ENCODE data around the gene FGFR4. TPM values are rescaled to one million over a fixed set of nuclear protein-coding genes. Genes with fewer than 3 reads are reported as not detected.
"Not testable (repeated sequence)": the region's sequence is repeated elsewhere in the genome, so short reads cannot be mapped to it uniquely, and the experiment has no call there.

Gene FGFR4
- 1.4 TPM for total RNA-seq

DNA sequence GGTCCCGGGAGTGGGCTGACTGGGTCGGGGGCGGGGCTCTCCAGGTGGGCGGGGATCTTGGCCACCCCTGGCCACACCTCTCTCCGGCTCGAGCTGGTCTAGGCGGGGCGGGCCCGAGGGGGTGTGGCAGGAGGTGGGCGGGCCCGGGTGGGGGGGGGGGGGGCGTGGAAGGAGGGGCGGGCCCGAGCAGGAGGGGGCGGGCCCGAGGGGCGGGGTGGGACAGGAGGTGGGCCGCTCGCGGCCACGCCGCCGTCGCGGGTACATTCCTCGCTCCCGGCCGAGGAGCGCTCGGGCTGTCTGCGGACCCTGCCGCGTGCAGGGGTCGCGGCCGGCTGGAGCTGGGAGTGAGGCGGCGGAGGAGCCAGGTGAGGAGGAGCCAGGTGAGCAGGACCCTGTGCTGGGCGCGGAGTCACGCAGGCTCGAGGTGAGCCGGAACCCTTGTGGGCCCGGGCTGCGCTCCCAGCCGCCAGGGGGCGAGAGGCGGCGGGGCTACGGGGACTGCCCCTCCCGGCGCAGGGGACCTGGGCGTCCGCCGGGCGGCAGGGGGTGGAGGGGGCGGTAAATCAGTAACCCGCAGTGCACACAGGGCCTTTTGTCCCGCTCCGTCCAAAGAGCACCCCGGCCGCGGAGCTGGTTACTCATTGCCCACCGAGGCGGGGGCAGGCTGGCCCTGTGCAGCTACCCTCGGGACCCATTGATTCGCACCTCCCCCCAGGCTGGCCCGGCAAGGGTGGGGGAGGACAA is at the start of gene FGFR4:
FGFR4 (plus strand) TSS at position 262 of the 744 bp plus-strand sequence. CDS start 2,688 bp downstream, outside the sequence.
- intact Hi-C loops (cut with DNase I), result no loop called here
- DNase-seq (ENCODE audit: low spot score), result peak; percentile 77
- peak; percentile 75 for ATAC-seq

DNA sequence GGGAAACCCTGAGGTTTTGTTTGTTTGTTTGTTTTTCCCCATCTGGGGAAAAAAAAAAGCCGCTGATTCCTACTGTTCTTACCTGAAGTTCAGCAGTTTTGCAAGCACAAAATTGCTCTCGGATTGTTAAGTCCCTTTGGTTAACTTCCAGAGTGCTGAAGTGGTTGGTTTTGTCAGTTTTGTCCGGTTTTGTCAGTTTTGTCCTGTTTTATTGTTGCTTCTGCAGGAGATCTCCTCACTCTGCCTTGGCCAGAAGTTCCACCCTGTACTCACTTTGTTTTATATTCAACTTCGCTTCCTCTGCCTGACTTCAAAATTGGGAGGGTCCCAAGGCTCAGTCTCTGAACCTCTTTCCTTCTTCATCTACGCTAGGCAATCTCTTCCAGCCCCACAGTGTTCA is 49.8 kb upstream of the FGFR4 start:
- intact Hi-C loops (cut with DNase I), result no loop called here
- no peak for DNase-seq (ENCODE audit: low spot score)
- ATAC-seq, result no peak

DNA sequence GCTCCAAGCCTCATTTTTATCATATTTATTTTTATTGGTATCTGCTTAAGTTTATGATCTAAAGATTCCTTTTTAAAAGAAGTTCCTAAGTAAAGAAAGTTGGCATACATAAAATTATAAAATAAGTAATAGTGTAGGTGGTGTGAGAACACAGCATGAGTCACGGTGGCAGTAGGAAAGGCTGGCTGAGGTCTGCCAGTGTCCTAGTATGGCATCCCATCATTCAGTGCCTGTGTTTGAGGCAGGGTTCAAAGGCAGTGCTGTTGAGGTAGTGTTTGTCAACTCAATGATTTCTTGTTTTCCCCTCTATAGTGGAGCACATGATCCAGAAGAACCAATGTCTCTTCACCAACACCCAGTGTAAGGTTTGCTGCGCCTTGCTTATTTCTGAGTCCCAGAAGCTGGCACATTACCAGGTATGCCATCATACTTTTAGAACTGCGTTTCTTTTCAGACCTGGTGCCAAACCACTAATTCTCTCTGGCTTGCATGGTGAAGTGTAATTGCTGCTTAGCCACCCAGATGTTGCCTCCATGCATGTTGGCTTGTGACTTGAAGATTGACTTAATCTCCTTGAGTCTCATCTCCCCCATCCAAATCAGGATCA is 45.8 kb upstream of the FGFR4 start:
- intact Hi-C loops (cut with DNase I), result no loop called here
- no peak for DNase-seq (ENCODE audit: low spot score)
- no peak for ATAC-seq

DNA sequence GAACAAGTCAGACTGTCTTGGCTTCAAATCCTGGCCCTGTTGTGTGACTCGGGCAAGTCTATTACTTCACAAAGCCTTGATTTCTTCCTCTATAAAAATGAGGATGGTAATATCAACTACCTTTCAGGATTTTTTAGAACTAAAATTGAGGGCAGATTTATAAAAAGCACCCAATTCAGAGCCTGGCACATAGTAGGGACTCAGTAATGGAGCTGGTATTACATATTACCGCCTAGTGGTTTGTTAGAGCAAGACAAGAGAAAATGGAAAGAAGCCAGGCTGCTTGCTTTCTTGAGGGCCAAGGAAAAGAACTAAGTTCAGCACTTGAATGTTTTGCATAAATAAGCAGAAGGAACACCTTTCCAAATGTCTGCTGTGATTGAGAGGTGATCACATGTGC is 44.8 kb upstream of the FGFR4 start:
- ATAC-seq, result no peak
- DNase-seq (ENCODE audit: low spot score), result no peak
- intact Hi-C loops (cut with DNase I), result no loop called here

DNA sequence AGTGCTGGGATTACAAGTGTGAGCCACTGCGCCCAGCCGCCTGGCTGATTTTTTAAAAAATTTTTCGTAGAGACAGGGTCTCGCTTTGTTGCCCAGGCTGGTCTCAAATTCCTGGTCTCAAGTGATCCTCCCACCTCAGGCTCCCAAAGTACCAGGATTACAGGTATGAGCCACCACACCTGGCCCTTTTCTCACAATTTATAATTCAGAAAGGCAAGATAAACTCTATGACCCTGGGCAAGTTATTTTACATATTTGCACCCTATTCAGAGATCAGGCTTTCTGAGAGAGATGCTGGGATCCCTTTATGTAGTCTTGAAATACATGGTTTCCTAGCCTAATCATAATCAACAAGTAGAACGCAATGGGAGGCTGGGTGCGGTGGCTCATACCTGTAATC is 43.6 kb upstream of the FGFR4 start:
- intact Hi-C loops (cut with DNase I), result no loop called here
- ATAC-seq (no peak), DNase-seq (ENCODE audit: low spot score) (no peak)

DNA sequence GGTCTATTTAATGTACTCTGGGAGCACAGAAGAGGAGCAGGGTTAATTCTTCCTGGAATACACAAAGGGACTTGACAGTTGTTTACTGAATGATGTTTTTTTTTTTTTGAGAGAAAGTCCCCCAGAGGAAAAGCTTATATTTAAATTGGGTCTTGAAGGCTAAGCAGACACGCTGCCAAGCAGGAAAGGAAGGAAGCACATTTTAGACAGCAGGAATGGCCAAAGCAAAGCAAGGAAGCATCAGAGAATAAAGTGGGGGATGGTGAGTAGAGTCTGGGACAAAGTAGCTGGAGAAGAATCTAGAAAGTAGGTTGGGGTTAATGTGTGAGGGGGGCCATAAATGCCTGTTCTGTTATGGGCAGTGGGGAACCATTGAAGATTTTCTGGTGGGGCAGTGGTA is 42.8 kb upstream of the FGFR4 start:
- DNase-seq (ENCODE audit: low spot score) (no peak), ATAC-seq (no peak)
- intact Hi-C loops (cut with DNase I), result no loop called here

DNA sequence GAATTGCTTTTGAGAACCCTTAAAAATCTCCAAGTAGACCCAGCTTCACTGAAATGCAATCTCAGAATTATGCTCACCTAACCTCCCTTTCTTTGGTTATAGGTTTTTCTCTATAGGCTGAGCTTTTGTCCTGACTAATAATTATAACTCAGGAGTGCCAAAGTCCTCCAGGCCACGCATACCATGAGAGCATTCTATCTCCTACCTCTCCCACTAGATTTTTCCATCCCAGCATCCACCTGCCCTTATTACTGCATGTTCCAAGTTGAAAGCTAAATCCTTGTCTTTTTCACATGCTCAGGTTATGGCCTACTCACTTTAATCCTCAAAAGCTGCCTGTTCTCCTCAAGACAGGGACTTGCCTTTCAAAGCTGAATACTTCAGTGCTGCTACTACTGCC is 42.1 kb upstream of the FGFR4 start:
- DNase-seq (ENCODE audit: low spot score) (no peak), ATAC-seq (no peak)
- intact Hi-C loops (cut with DNase I), result no loop called here

DNA sequence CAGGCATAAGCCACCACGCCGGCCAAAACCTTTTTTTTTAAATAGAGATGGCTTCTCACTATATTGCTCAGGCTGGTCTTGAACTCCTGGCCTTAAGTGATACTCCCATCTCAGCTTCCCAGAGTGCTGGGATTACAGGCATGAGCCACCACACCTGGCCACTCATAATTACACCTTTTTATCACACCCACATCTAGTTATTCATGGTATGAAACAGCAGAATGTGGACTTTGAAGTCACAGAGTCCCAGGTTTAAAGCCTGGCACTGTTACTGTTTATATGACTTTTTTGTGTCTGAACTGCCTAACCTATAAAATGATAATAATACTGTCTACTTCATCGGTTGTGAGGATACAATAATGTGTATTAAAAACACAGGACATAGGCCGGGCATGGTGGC is 41.1 kb upstream of the FGFR4 start:
- DNase-seq (ENCODE audit: low spot score), result no peak
- no peak for ATAC-seq
- intact Hi-C loops (cut with DNase I), result no loop called here

DNA sequence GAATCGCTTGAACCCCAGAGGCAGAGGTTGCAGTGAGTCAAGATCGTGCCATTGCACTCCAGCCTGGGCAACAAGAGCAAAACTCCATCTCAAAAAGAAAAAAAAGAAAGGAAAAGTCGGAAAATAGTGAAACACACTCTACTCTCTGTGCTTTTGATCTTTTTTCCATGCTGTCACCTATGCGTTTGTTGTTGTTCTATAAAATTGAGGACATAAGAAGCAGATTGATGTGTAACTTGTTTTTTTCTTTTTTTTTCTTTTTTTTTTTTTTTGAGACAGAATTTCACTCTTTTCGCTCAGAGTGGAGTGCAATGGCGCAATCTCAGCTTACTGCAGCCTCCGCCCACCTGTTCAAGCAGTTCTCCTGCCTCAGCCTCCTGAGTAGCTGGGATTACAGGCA is 38.2 kb upstream of the FGFR4 start:
- DNase-seq (ENCODE audit: low spot score); intact Hi-C loops (cut with DNase I): not testable (repeated sequence)

DNA sequence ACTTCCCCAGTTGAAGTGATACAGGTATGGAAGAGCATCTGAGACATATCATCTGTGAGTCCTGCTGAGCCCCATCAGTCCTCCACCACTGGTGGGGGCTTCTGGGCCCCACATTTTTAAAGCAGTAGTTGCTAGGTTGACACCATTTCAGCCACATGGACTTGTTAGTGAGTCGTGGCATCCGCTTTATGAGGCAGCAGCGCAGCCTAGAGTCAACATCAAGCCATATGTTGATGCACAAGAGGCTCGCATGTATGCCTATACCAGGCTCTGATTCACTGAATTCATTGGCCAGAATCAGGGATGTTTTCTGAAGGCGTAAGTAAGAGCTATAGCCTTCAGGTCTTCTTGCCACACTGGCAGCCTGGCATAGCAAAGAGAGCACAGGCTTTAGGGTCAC is 37.4 kb upstream of the FGFR4 start:
- intact Hi-C loops (cut with DNase I), result no loop called here
- no peak for ATAC-seq
- DNase-seq (ENCODE audit: low spot score), result peak; percentile 22

More for the DNA sequence above, 38.2 kb upstream of the FGFR4 start:
- not testable (repeated sequence) for ATAC-seq

DNA sequence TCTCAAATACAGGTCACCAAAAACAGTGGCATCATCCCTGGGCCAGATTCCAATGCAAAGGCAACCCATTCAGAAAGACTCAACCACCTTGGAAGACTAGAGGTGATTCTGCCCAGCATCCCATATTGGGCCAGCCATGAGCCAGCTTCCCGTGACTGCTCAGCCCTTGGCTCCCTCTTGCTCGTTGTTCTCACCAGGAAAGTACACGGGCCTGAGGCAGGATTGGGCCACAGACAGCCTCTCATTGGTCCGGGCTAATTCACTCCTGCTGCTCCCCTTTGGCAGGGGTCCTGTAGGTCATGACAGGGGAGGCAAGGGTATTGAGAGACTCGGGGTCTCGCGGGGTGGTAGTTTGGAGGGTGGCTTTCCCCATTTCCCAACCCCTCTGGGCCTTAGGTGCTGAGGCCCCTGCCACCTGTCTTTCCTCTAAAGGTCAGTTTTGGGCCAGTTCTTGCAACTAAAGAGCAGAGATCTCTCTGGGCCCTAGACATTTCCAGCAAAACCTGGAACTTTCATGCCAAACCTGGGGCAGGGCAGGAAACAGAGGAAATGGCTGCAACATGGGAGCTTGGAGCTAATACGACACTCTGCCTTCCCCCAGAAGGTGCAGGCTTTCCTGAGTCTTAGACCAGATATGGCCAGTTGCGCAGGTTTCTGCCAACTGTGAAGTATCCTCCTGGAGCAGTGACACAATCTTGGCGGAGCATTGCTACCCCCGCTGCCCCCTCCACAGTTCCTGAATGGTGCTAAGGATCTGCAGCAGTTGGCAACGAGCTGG is 22.0 kb upstream of the FGFR4 start:
- ATAC-seq, result no peak
- intact Hi-C loops (cut with DNase I), result no loop called here
- DNase-seq (ENCODE audit: low spot score), result no peak

DNA sequence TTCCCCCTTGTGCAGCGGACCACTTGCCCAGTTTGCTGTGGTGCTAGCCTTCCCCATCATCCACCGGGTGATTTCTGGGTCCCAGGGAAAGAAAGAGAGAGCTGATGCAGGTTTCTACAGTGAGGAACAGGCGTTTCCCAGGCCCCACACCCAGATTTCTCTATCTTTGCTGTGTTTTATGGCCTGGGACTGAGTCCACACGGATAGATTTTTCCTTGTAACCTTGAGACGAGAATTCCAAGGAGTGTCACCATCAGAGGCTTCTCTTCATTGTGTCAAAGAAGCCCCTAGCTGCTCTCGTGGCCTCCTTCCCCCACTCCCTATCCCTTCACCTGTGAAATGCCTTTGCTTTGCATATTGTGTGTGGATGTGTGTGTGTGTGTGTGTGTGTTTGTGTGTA is 21.2 kb upstream of the FGFR4 start:
- DNase-seq (ENCODE audit: low spot score), result no peak
- intact Hi-C loops (cut with DNase I), result no loop called here
- no peak for ATAC-seq

DNA sequence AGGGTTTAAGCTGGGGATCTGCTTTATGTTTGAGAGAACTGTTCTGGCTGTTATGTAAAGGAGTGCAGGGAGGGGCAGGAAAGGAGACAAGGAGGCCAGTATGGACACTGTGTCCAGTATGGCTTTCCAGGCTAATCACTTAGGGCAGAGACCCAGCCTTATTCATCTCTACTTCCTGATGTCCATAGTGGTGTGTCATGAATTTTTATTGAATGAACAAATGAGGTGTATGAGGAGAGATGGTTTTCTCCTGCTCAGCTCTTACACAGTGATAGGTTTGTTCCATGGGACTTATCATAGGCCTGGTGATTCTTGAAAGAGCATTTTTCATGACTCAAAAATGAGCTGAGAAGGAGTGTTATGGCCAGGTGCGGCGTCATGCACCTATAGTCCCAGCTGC is 20.5 kb upstream of the FGFR4 start:
- ATAC-seq (no peak), DNase-seq (ENCODE audit: low spot score) (no peak)
- intact Hi-C loops (cut with DNase I), result no loop called here

DNA sequence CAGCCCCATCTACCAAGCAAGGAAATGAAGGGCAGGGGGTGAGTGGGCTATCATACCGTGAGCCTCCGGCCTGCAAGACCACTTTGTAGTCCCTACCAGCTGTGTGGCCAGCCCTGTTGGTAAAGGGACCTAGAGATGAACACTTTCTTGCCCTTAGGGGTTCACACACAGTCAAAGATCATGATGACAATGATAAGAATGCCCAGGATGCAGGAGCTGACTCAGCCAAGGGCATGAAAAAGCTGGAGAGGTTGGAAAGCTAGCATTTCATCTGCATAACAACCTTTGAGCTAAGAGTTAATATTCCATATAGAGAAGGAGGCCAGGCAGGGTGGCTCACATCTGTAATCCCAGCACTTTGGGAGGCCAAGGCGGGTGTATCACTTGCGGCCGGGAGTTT is 19.2 kb upstream of the FGFR4 start:
- DNase-seq (ENCODE audit: low spot score) (no peak), ATAC-seq (no peak)
- intact Hi-C loops (cut with DNase I), result no loop called here

DNA sequence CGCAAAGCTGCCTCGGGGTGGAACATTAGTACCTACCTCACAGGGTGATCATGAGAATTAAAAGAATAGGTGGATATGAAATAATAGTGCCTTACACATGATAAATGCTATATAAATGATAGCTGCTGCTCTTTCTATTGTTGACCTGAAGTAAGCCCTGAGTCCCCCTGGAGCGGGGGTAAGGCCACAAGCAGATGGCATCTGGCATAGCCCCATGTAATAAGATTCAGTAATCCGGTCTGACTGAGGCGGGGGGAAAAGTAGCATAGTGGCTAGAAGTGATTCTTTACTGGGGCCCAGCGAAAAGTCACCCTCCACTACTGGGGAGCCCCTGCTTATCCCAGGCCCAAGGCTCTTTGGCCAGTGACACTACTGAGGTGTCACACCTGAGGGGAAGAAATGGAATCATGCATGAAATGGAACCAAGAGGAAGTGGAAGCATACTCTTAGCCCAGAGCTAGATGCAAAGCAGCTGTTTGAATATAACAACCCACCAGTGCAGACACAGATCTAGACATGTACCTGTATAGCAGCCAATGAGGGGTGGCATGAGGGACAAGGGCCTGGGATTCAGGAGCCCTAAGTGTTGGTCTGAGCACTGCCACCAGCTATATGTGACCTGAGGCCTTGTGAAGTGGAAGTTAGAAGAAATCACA is 16.1 kb upstream of the FGFR4 start:
- DNase-seq (ENCODE audit: low spot score) (no peak), ATAC-seq (no peak)
- intact Hi-C loops (cut with DNase I), result no loop called here

DNA sequence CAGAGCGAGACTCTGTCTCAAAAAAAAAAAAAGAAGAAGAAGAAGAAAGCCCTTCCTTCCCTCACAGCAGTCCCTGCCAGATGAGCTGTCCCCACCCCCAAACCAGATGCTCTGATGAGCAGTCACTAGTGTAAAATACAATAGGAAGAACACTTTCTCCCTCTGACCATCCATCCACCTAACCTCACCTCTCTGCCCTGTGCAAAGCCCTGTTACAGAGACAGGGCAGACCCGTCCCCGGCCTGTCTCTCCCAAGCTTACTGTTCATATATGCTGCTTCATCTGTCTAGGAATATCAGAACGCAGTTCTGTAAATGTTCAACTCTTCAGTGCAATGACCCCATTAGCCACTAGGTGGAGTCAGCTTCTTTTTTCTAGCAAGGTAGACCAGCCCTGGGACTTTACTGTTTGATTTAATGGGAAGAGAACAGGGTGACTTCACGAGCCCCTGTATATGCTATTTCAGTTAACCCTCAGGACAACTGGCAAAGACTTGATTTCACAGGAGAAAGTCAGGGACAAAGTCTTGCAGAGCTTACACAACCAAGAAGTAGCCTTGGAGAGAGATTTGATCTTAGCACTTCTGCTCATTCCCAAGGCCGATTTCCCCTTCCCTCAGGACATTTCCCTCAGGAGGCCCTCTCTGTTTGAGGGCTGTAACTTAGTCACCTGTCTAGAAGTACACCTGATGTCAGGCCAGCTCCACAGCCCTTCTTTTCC is 14.9 kb upstream of the FGFR4 start:
- ATAC-seq, result peak; percentile 83
- intact Hi-C loops (cut with DNase I), result no loop called here
- peak; percentile 79 for DNase-seq (ENCODE audit: low spot score)

DNA sequence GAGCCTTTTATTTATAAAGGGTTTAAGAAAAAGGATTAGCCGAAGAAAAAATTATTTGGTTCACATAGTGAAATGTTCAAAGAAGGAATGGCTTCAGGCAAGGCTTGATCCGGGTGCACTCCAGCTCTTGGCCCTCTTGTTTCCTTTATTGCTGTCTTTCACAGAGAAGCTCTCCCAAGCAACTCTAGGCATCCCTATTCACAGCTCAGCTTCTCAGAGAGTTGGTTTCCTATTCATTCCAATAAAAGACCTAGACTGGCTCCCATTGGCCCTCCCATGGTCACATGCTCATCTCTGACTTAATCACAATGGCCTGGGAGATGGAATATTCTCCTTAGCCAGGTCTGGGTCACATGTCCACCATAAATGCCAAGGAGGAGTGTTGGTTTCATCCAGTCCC is 9.4 kb upstream of the FGFR4 start:
- no peak for DNase-seq (ENCODE audit: low spot score)
- intact Hi-C loops (cut with DNase I), result no loop called here
- no peak for ATAC-seq

DNA sequence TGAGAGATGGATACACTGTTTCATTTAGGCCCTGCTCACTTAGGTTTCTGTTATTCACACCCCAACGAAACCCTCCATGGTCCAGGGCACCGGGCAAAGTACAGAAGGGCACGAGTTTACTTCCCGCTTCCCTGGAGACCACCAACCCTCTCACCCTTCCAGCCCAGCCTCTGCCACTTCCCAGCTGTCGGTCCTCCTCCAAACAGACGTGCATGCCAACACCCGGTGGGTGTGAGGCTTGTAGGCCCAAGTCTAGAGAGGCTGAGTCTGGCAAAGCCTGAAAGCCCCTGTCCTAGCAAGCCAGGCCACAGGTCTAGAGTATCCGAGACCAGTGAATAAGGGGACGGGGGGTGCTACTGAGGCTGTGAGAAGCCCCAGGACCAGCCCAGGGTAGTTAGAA is 7.1 kb upstream of the FGFR4 start:
- ATAC-seq, result no peak
- intact Hi-C loops (cut with DNase I), result no loop called here
- DNase-seq (ENCODE audit: low spot score), result no peak

DNA sequence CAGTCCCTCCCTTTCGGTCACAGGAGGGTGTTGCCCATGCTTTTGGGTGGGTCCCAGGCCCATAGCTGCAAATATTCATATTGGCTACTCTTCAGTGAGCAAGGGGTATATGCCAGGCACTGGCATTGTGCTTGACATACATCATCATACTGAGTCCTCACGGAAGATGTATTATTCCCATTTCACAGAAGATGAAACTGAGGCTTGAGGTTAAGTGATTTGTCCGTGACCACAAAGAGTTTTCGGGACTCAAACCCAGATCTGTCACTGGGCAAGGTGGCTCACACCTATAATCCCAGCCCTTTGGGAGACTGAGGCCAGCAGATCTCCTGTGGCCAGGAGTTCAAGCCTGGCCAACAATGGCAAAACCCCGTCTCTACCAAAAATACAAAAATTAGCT is 6.5 kb upstream of the FGFR4 start:
- no peak for DNase-seq (ENCODE audit: low spot score)
- ATAC-seq, result no peak
- intact Hi-C loops (cut with DNase I), result no loop called here
